ENCODE data around the gene CRELD1. TPM values are rescaled to one million over a fixed set of nuclear protein-coding genes. Genes with fewer than 3 reads are reported as not detected.

CRELD1 gene
- total and polyA plus RNA-seq, 9 of the 15 experiments (the other 6 are each of a cell fraction or from before 2014, with no cell fraction given), result 3.3 to 25.8 (median 16.5) TPM

- no TSS peak for BruUV-seq (replicated peaks)
- DNase-seq (ENCODE audit: extremely low read depth in 1 of 4, low spot score in 3 of 4), result no peak
- Histone ChIP-seq H3K4me3 (no peak overlapping the region), H3K79me2 (ENCODE audit: control insufficient read depth, insufficient read depth, low read length) (no peaks in the 10 kb centered on the region), H3K9me1 (ENCODE audit: control insufficient read depth, insufficient read depth, low read length) (no peaks in the 10 kb centered on the region), H3K36me3 (ENCODE audit: control insufficient read depth, insufficient read depth, low read length) (peaks cover 62% of the 10 kb centered on the region), H3K4me2 (ENCODE audit: insufficient read depth, low read length) (no peak overlapping the region), H3K27ac (ENCODE audit: extremely low read depth, low read depth, low read length) (no peak overlapping the region), H3K4me1 (replicated peaks in 1 of 2; ENCODE audit: control insufficient read depth in 2 of 2, insufficient read depth in 2 of 2, low read length in 2 of 2) (no peaks in the 10 kb centered on the region), H4K20me1 (replicated peaks; ENCODE audit: control insufficient read depth, insufficient read depth, low read length) (no peaks in the 10 kb centered on the region), H3K9ac (ENCODE audit: insufficient read depth in 1 of 2, low read depth in 2 of 2, low read length in 2 of 2) (no peak overlapping the region), H2AFZ (ENCODE audit: low read depth, low read length) (no peak overlapping the region), H3K9me3 (replicated peaks; ENCODE audit: control insufficient read depth, insufficient read depth, low read depth, low read length) (no peaks in the 10 kb centered on the region), H3K27me3 (ENCODE audit: control insufficient read depth in 2 of 2, insufficient read depth in 2 of 2, low read length in 2 of 2) (no peaks in the 10 kb centered on the region)
- WGBS (ENCODE audit: insufficient coverage, low coverage, missing lambda C conversion rate), result 86% methylated on average over 6 of the region's 6 CpGs
- no peak for ATAC-seq
- peak; percentile 92 for TF ChIP-seq DACH1 (IDR thresholded peaks at IDR 0.05; ENCODE audit: partially characterized antibody)
- TF ChIP-seq, protein P1, sequence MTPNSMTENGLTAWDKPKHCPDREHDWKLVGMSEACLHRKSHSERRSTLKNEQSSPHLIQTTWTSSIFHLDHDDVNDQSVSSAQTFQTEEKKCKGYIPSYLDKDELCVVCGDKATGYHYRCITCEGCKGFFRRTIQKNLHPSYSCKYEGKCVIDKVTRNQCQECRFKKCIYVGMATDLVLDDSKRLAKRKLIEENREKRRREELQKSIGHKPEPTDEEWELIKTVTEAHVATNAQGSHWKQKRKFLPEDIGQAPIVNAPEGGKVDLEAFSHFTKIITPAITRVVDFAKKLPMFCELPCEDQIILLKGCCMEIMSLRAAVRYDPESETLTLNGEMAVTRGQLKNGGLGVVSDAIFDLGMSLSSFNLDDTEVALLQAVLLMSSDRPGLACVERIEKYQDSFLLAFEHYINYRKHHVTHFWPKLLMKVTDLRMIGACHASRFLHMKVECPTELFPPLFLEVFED (CRISPR knock-in tag; conservative IDR thresholded peaks at IDR 0.05), result 0 out of 2 replicates have a peak, but pooled peaks have one; percentile 42
- TF ChIP-seq OTX1 (CRISPR knock-in tag; IDR thresholded peaks at IDR 0.05), result no peak
- CTCF ChIA-PET (ENCODE audit: low intra/inter-chr PET ratio), result no interaction called here
- intact Hi-C loops (cut with micrococcal nuclease) (no loop called here), in situ Hi-C loops (cut with MboI) (no loop called here)
- POLR2A ChIA-PET, result interaction anchor here (0.5 to 7.2 kb wide), 4 partner anchors 9 to 425 kb away, joined by 3 to 53 read pairs (median 17); no protein-coding TSS in a partner anchor
- no peak for FAIRE-seq
These were observed 31.7 kb downstream of the CRELD1 start for GRCh38 chr3:9965200-9965875.

GRCh38 chr3:9966841-9967240 is 33.2 kb downstream of the CRELD1 start:
- Histone ChIP-seq H3K9ac (ENCODE audit: insufficient read depth in 1 of 2, low read depth in 2 of 2, low read length in 2 of 2) (no peak overlapping the region), H3K9me3 (replicated peaks; ENCODE audit: control insufficient read depth, insufficient read depth, low read depth, low read length) (no peaks in the 10 kb centered on the region), H3K4me3 (no peak overlapping the region), H3K9me1 (ENCODE audit: control insufficient read depth, insufficient read depth, low read length) (no peaks in the 10 kb centered on the region), H3K4me2 (ENCODE audit: insufficient read depth, low read length) (no peak overlapping the region), H3K27me3 (ENCODE audit: control insufficient read depth in 2 of 2, insufficient read depth in 2 of 2, low read length in 2 of 2) (no peaks in the 10 kb centered on the region), H4K20me1 (replicated peaks; ENCODE audit: control insufficient read depth, insufficient read depth, low read length) (no peaks in the 10 kb centered on the region), H3K27ac (ENCODE audit: extremely low read depth, low read depth, low read length) (no peak overlapping the region), H3K36me3 (ENCODE audit: control insufficient read depth, insufficient read depth, low read length) (peaks cover 74% of the 10 kb centered on the region), H3K4me1 (replicated peaks in 1 of 2; ENCODE audit: control insufficient read depth in 2 of 2, insufficient read depth in 2 of 2, low read length in 2 of 2) (no peaks in the 10 kb centered on the region), H2AFZ (ENCODE audit: low read depth, low read length) (no peak overlapping the region), H3K79me2 (ENCODE audit: control insufficient read depth, insufficient read depth, low read length) (no peaks in the 10 kb centered on the region)
- FAIRE-seq, result no peak
- in situ Hi-C loops (cut with MboI) (no loop called here), intact Hi-C loops (cut with micrococcal nuclease) (no loop called here)
- WGBS (ENCODE audit: insufficient coverage, low coverage, missing lambda C conversion rate), result 97% methylated on average over 2 of the region's 2 CpGs
- DNase-seq (ENCODE audit: extremely low read depth in 1 of 4, low spot score in 3 of 4), result no peak
- no peak for ATAC-seq
- no TSS peak for BruUV-seq (replicated peaks)
- ChIA-PET POLR2A (interaction anchor here (0.7 to 7.2 kb wide), 3 partner anchors 8 to 12 kb away, joined by 3 to 53 read pairs (median 29); no protein-coding TSS in a partner anchor), CTCF (ENCODE audit: low intra/inter-chr PET ratio) (no interaction called here)
- no peak for TF ChIP-seq BRD4 (IDR thresholded peaks at IDR 0.05)
- TF ChIP-seq, protein P2, sequence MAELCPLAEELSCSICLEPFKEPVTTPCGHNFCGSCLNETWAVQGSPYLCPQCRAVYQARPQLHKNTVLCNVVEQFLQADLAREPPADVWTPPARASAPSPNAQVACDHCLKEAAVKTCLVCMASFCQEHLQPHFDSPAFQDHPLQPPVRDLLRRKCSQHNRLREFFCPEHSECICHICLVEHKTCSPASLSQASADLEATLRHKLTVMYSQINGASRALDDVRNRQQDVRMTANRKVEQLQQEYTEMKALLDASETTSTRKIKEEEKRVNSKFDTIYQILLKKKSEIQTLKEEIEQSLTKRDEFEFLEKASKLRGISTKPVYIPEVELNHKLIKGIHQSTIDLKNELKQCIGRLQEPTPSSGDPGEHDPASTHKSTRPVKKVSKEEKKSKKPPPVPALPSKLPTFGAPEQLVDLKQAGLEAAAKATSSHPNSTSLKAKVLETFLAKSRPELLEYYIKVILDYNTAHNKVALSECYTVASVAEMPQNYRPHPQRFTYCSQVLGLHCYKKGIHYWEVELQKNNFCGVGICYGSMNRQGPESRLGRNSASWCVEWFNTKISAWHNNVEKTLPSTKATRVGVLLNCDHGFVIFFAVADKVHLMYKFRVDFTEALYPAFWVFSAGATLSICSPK (IDR thresholded peaks at IDR 0.05; ENCODE audit: borderline replicate concordance), result no peak
- TF ChIP-seq PRPF4 (IDR thresholded peaks at IDR 0.05; ENCODE audit: insufficient read depth, low read depth, low read length, poor library complexity, severe bottlenecking), result no peak
- TF ChIP-seq MAFK (IDR thresholded peaks at IDR 0.05; ENCODE audit: low read length), result peak; percentile 80
- TF ChIP-seq TBL1XR1 (IDR thresholded peaks at IDR 0.05; ENCODE audit: low read length in 2 of 2), result no peak
- peak; percentile 56 for TF ChIP-seq MAFG (tag; conservative IDR thresholded peaks at IDR 0.05)
- TF ChIP-seq MBD2 (IDR thresholded peaks at IDR 0.05; ENCODE audit: borderline replicate concordance, low read depth), result no peak
- no peak for TF ChIP-seq RAD51 (IDR thresholded peaks at IDR 0.05; ENCODE audit: borderline replicate concordance, low read depth)
- no peak for TF ChIP-seq HMGN3 (IDR thresholded peaks at IDR 0.05; ENCODE audit: borderline replicate concordance, extremely low read depth, insufficient read length, low read depth, low read length)
- no peak for TF ChIP-seq TRIM28 (IDR thresholded peaks at IDR 0.05)
- peak; percentile 76 for TF ChIP-seq MAFF (IDR thresholded peaks at IDR 0.05; ENCODE audit: low read length)
